ENCODE data around the gene CRTC2. TPM values are rescaled to one million over a fixed set of nuclear protein-coding genes. Genes with fewer than 3 reads are reported as not detected.
A peak's percentile ranks its signal among the peaks of the same experiment; 100 is the strongest.
"Not testable (repeated sequence)": the region's sequence is repeated elsewhere in the genome, so short reads cannot be mapped to it uniquely, and the experiment has no call there.

CRTC2 gene
- total and polyA plus RNA-seq, 4 donors = 14.4 to 71.0 (median 40.4) TPM

DNA sequence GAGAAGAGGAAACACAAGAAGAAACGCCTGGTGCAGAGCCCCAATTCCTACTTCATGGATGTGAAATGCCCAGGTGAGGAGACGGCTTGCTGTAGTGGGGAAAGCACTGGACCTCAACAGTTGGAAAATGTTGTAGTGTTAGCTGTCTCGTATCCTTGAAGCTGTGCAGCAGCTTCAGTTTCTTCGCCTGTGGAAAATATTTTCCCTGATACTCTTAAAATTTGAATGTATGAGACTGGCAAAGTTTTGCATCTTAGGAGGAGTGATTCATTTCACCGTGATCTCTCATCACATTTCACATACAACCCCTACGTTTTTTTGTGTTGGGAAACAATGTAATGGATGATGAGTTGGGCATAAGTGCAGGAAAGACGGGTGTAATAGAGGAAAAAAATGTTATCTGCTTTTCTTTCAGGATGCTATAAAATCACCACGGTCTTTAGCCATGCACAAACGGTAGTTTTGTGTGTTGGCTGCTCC, 32.8 kb upstream of the CRTC2 start:
- Histone ChIP-seq H3K36me3 (ENCODE audit: control insufficient read depth in 1 of 2, insufficient read depth in 2 of 2, low read length in 1 of 2) (peaks cover 0 to 3% of the 10 kb centered on the region in 2 donors), H3K27ac (ENCODE audit: low read depth in 1 of 2, low read length in 2 of 2) (peak overlapping the region in 1 of 2 donors; percentile 75), H3K9me3 (ENCODE audit: control insufficient read depth, low read length) (no peaks in the 10 kb centered on the region), H3K4me1 (ENCODE audit: control insufficient read depth in 1 of 2, insufficient read depth in 2 of 2, low read length in 2 of 2) (peaks cover 2 to 10% of the 10 kb centered on the region in 2 donors), H3K4me3 (ENCODE audit: low read length in 2 of 2) (peak overlapping the region; percentile 94 to 98), H3K27me3 (ENCODE audit: control insufficient read depth in 1 of 2, insufficient read depth in 2 of 2, low read length in 1 of 2) (no peaks in the 10 kb centered on the region)
- DNase-seq (peak in 1 of 2 donors; percentile 3), ATAC-seq (ENCODE audit: low FRiP score) (no peak)
- WGBS, 2 donors = 11 to 13% methylated on average over 9 of the region's 9 CpGs
- intact Hi-C loops (cut with DNase I) = loop anchor here in 1 of 2 donors (5.0 kb wide), 1 partner anchor 281 kb away; the partner anchor contains the start of gene HAX1

- H3K4me3 ChIP-seq (ENCODE audit: low read length in 2 of 2) = peak within 1 kb of the TSS; percentile 94 to 98
- DNase-seq (peak; percentile 89 to 94), ATAC-seq (ENCODE audit: low FRiP score) (peak; percentile 88)
- H3K9me3 ChIP-seq (ENCODE audit: control insufficient read depth, low read length) = no peaks in the 10 kb centered on the region
- intact Hi-C loops (cut with DNase I) = loop anchor here in 1 of 2 donors (5.0 kb wide), 1 partner anchor 282 kb away; the partner anchor contains the start of gene HAX1
- peaks cover 2 to 10% of the 10 kb centered on the region in 2 donors for H3K4me1 ChIP-seq (ENCODE audit: control insufficient read depth in 1 of 2, insufficient read depth in 2 of 2, low read length in 2 of 2)
- peak within 1 kb of the TSS in 1 of 2 donors; percentile 75 for H3K27ac ChIP-seq (ENCODE audit: low read depth in 1 of 2, low read length in 2 of 2)
- no peaks in the 10 kb centered on the region for H3K27me3 ChIP-seq (ENCODE audit: control insufficient read depth in 1 of 2, insufficient read depth in 2 of 2, low read length in 1 of 2)
- 0 to 1% methylated on average over 36 of the region's 36 CpGs for WGBS, 2 donors
- peaks cover 0 to 2% of the 10 kb centered on the region in 2 donors for H3K36me3 ChIP-seq (ENCODE audit: control insufficient read depth in 1 of 2, insufficient read depth in 2 of 2, low read length in 1 of 2)
Observed at GRCh38 chr1:153990468-153991150, 32.2 kb upstream of the CRTC2 start, which contains the start of gene RPS27. RPS27 (plus strand) TSS chr1:153990762; CDS start chr1:153990797, 35 bp downstream.

DNA sequence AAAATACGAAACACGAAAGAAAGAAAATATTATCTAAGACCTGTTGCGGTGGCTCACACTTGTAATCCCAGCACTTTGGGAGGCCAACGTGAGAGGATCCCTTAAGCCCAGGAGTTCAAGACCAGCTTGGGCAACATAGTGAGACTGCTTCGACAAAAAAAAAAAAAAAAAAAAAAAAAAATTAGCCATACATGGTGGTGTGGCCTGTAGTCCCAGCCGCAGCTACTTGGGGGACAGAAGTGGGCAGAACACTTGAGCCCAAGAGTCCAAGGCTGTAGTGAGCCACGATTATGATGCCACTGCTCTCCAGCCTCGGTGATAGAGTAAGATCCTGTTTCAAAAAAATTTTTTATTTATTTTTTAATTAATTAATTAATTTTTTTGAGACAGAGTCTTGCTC, 29.2 kb upstream of the CRTC2 start:
- 78 to 79% methylated on average over 8 of the region's 8 CpGs for WGBS, 2 donors
- Histone ChIP-seq H3K27ac (ENCODE audit: low read depth in 1 of 2, low read length in 2 of 2) (no peak overlapping the region), H3K36me3 (ENCODE audit: control insufficient read depth in 1 of 2, insufficient read depth in 2 of 2, low read length in 1 of 2) (peaks cover 0 to under 1% of the 10 kb centered on the region in 2 donors), H3K4me3 (ENCODE audit: low read length in 2 of 2) (no peak overlapping the region), H3K9me3 (ENCODE audit: control insufficient read depth, low read length) (no peaks in the 10 kb centered on the region), H3K4me1 (ENCODE audit: control insufficient read depth in 1 of 2, insufficient read depth in 2 of 2, low read length in 2 of 2) (peaks cover 3 to 7% of the 10 kb centered on the region in 2 donors), H3K27me3 (ENCODE audit: control insufficient read depth in 1 of 2, insufficient read depth in 2 of 2, low read length in 1 of 2) (no peaks in the 10 kb centered on the region)
- intact Hi-C loops (cut with DNase I) = loop anchor here (2.0 to 10.0 kb wide), 7 partner anchors 63 to 633 kb away; partner anchors contain the start of genes GATAD2B (in 2 of the 2), ILF2 (in 1 of the 2), NPR1 (in 1 of the 2) and S100A9 (in 1 of the 2)
- DNase-seq (peak in 1 of 2 donors; percentile 34), ATAC-seq (ENCODE audit: low FRiP score) (no peak)

DNA sequence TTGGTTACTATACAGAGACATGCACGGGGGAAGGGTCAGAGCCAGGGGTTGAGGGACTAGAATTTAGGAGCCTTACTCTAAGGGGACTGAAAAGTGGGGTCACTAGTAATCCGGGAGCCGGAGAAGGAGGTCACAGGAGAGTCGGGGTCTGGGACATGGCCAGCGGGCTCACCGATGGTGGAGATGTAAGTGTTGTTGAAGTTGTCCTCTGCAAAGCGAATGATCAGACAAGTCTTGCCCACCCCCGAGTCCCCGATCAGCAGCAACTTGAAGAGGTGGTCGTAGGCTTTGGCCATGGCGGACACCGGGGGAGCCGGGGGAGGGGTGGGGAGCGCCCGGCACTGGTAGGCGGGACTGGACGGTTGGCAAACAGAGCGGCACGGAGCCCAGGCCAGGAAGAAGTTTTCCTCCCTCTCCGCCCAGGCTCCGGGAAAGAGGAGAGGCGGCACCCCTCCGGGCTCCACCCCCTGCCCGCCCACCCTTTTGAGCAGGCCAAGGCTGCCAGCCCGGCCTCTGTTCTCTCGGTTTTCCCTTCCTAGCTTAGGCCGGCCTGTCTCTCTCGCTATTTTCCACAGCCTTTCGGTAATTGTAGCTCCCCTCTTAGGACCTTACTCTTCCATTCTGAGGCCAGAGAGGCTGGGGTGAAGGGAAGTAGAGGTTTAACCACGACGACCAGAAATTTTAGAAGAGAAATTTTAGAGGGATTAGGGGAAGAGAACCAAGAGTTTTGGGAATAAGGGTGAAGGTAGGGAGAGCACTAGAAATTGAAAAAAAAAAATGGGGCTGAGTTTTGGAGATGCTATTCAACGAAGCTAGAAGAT, 27.7 kb upstream of the CRTC2 start, which contains the start of gene RAB13:
TSS of gene RAB13 (minus strand) at position 399 of the 821 bp plus-strand sequence. CDS start at position 296, 103 bp downstream.
- no peaks in the 10 kb centered on the region for H3K36me3 ChIP-seq (ENCODE audit: control insufficient read depth in 1 of 2, insufficient read depth in 2 of 2, low read length in 1 of 2)
- 0 to 2% methylated on average over 21 to 32 of the region's 32 CpGs for WGBS, 2 donors
- H3K4me3 ChIP-seq (ENCODE audit: low read length in 2 of 2) = peak within 1 kb of the TSS; percentile 90 to 94
- peaks cover 0 to 3% of the 10 kb centered on the region in 2 donors for H3K4me1 ChIP-seq (ENCODE audit: control insufficient read depth in 1 of 2, insufficient read depth in 2 of 2, low read length in 2 of 2)
- intact Hi-C loops (cut with DNase I) = loop anchor here (2.0 to 10.0 kb wide), 7 partner anchors 61 to 631 kb away; partner anchors contain the start of genes GATAD2B (in 2 of the 2), ILF2 (in 1 of the 2), NPR1 (in 1 of the 2) and S100A9 (in 1 of the 2)
- DNase-seq (peak; percentile 93 to 95), ATAC-seq (ENCODE audit: low FRiP score) (peak; percentile 92)
- H3K27ac ChIP-seq (ENCODE audit: low read depth in 1 of 2, low read length in 2 of 2) = peak within 1 kb of the TSS; percentile 70 to 94
- no peaks in the 10 kb centered on the region for H3K9me3 ChIP-seq (ENCODE audit: control insufficient read depth, low read length)
- H3K27me3 ChIP-seq (ENCODE audit: control insufficient read depth in 1 of 2, insufficient read depth in 2 of 2, low read length in 1 of 2) = no peaks in the 10 kb centered on the region

GRCh38 chr1:153985341-153985912, 27.0 kb upstream of the CRTC2 start:
- Histone ChIP-seq H3K27ac (ENCODE audit: low read depth in 1 of 2, low read length in 2 of 2) (peak overlapping the region; percentile 21 to 94), H3K27me3 (ENCODE audit: control insufficient read depth in 1 of 2, insufficient read depth in 2 of 2, low read length in 1 of 2) (no peaks in the 10 kb centered on the region), H3K9me3 (ENCODE audit: control insufficient read depth, low read length) (no peaks in the 10 kb centered on the region), H3K4me1 (ENCODE audit: control insufficient read depth in 1 of 2, insufficient read depth in 2 of 2, low read length in 2 of 2) (peaks cover 0 to 3% of the 10 kb centered on the region in 2 donors), H3K4me3 (ENCODE audit: low read length in 2 of 2) (peak overlapping the region; percentile 90 to 94), H3K36me3 (ENCODE audit: control insufficient read depth in 1 of 2, insufficient read depth in 2 of 2, low read length in 1 of 2) (no peaks in the 10 kb centered on the region)
- DNase-seq (peak; percentile 66 to 86), ATAC-seq (ENCODE audit: low FRiP score) (peak; percentile 62)
- intact Hi-C loops (cut with DNase I) = loop anchor here (5.0 to 10.0 kb wide), 5 partner anchors 61 to 631 kb away; partner anchors contain the start of genes GATAD2B (in 1 of the 2), ILF2 (in 1 of the 2), NPR1 (in 1 of the 2) and S100A9 (in 1 of the 2)
- 1 to 4% methylated on average over 7 of the region's 7 CpGs for WGBS, 2 donors

- no peak overlapping the region for H3K4me3 ChIP-seq (ENCODE audit: low read length in 2 of 2)
Observed at GRCh38 chr1:153984123-153984894, 25.9 kb upstream of the CRTC2 start.

DNA sequence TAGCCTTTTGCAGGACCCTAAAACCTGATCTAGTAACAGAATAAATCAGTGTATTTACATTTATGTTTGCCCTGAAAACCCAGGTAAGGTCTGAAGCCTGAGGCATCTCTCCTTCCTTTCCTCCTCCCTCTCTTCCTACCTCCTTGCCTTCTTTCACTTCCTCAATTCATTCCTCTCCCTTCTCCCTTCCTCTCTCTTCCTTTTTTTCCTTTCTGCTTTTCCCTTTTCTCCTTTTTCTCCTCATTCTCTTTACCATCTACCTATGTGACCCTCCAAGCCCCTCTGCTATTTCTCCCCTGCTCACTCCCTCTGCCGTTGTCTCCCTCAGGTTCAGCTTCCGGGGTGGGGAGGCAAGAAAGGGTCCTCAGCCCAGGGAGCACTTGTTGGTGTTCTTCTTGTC, 23.3 kb upstream of the CRTC2 start:
- not testable (repeated sequence) for H3K27ac ChIP-seq (ENCODE audit: low read depth in 1 of 2, low read length in 2 of 2); H3K36me3 ChIP-seq (ENCODE audit: control insufficient read depth in 1 of 2, insufficient read depth in 2 of 2, low read length in 1 of 2); DNase-seq; H3K9me3 ChIP-seq (ENCODE audit: control insufficient read depth, low read length); ATAC-seq (ENCODE audit: low FRiP score); H3K4me3 ChIP-seq (ENCODE audit: low read length in 2 of 2); H3K27me3 ChIP-seq (ENCODE audit: control insufficient read depth in 1 of 2, insufficient read depth in 2 of 2, low read length in 1 of 2); H3K4me1 ChIP-seq (ENCODE audit: control insufficient read depth in 1 of 2, insufficient read depth in 2 of 2, low read length in 2 of 2)
- 84 to 89% methylated on average over 2 of the region's 2 CpGs for WGBS, 2 donors
- intact Hi-C loops (cut with DNase I) = loop anchor here in 1 of 2 donors (5.0 to 10.0 kb wide), 3 partner anchors 34 to 627 kb away; partner anchors contain the start of genes DENND4B, GATAD2B and S100A9

More at GRCh38 chr1:153984123-153984894, 25.9 kb upstream of the CRTC2 start:
- Histone ChIP-seq H3K9me3 (ENCODE audit: control insufficient read depth, low read length) (no peaks in the 10 kb centered on the region), H3K27ac (ENCODE audit: low read depth in 1 of 2, low read length in 2 of 2) (no peak overlapping the region), H3K36me3 (ENCODE audit: control insufficient read depth in 1 of 2, insufficient read depth in 2 of 2, low read length in 1 of 2) (no peaks in the 10 kb centered on the region), H3K4me1 (ENCODE audit: control insufficient read depth in 1 of 2, insufficient read depth in 2 of 2, low read length in 2 of 2) (peaks cover 0 to 3% of the 10 kb centered on the region in 2 donors), H3K27me3 (ENCODE audit: control insufficient read depth in 1 of 2, insufficient read depth in 2 of 2, low read length in 1 of 2) (no peaks in the 10 kb centered on the region)
- 45 to 54% methylated on average over 6 of the region's 6 CpGs for WGBS, 2 donors
- intact Hi-C loops (cut with DNase I) = loop anchor here in 1 of 2 donors (5.0 to 10.0 kb wide), 3 partner anchors 37 to 630 kb away; partner anchors contain the start of genes DENND4B, GATAD2B and S100A9
- ATAC-seq (ENCODE audit: low FRiP score) = no peak
- no peak for DNase-seq

Measured in aorta (tissue), 5 donors.